GM19099 (cell line): ENCODE data around the gene MRC1.

Experiments
- POLR2A ChIP-seq: IDR thresholded peaks from 3 replicates; pipeline ENCODE4 v1.6.1; 2011; ENCODE audit warnings: low read depth; ENCODE audit not compliant: insufficient read length; ENCODE audit errors: extremely low read depth

The MRC1 gene

DNA sequence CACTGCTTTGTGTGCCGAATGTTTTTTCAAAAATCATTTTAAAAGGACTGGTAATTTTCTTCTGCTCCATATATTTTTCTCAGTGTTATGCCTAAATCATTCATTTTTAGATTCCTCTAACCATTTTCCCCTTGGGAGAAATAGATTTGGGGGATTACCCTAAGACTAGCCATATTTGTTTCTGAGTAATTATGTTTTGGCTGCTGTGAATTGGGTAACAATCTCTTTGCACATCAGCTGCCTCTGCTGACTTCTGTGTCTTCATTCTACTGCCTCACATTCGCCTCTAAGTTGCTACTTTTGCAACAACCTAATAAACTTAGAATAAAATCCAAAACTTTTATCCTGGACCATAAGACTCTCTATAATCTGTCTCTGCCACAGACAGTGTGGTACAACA lies 18.5 kb upstream of the MRC1 start:
- no peak for TF ChIP-seq POLR2A

DNA sequence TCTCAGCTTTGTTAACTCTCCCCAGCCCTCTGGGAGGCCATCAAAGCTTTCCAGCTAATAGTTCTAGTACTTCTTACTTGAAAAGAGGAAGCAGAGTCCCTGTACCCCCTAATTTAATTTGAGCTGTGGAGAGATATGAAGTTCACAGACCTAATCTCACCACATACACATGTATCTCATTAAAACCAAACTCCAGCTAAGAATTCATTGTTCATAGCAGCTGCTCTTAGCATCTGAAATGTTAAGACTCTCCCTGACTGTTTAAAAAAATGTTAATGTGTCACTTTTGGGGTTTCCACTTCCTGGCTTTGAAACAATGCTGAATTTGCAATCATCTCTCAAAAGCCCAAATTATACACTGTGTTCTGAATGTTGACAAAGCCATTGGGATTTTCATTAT lies 16.2 kb upstream of the MRC1 start:
- no peak for TF ChIP-seq POLR2A

DNA sequence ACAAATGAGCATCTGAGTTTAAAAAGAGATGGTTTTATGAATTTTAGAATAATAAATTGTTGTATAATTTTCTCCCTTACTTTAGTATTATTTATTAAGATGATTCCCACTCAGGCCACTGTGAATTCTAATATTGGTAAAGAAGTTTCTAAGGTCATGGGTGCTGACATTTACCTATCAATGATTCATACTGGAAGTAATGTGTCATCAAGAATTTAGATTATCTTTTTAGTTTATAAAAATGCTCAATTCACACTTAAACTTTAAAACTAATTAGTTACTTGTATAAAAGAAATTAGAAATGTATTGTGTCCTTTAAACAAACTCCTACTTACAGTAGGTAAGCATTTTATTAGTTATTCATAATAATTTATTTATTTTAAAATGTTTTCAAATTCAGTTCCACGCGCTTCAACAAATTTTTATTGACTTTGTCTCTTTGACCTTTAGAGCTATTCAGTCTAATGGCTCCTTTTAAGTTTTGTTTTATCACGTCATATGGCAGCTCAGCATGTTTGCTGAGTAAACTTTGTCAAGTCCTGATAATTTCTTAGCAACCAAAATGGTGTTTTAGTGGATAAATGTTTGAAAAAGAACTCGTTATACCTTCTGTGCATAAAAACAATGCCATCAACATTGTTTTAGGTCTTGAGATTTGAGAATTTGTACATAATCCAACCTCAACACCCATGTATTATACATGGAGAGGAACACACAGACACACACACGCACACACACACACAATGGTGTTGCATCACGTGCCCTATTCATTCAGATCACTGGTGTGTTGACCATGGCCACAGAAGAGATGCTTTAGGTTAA lies 15.1 kb upstream of the MRC1 start:
- no peak for TF ChIP-seq POLR2A

DNA sequence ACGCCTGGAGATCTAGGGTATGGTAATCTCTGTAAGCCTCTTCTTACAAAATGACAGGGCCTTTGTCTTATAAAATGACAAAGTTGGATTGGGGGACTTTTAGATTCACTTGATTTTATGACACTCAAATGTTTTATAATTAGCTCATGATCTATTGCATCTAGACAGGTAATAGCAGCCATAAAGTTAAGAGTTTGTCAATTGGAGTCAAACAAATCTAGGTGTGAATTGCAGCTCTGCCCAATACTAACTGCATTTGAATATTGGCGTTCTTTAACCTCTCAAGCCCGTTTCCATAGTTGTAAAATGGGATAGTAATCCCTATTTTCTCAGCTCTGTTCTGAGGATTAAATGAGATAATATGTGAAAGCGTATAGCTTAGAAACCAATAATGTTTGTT lies 14.1 kb upstream of the MRC1 start:
- no peak for TF ChIP-seq POLR2A

DNA sequence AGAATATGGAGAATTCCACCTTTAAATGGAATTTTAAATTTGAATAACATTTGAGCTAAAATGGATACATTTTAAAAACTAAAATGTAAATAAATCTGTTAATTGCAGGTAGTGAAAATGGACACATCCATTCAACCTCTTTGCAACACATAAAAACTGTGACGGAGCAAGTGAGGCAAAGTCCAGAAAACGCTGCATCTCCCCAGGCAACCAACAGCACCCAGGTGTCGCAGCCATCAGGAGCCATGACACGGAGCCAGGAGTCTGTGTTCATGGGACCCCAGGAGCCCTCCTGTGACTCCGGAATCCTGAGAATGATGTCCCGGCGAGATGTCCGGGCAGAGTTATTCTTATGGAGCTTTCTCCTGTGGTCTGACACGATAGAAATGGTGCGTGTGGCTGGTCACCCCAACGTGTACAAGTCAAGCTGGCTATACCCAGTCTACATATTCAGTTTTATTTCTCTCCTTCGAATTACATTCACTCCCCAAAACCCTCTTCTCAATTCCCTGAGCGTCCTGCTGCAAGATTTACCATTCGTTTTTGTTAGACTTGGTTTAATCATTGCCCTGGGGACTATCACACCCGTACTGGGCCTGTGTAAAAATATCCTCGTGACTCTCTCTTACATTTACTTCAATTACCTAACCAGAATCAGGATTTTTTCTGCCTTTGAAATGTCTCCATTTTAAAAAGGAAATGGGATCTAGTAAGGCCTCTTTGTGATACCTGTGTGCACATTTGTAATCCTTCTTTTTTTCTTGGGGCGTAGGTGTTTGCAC lies 13.1 kb upstream of the MRC1 start:
- no peak for TF ChIP-seq POLR2A

DNA sequence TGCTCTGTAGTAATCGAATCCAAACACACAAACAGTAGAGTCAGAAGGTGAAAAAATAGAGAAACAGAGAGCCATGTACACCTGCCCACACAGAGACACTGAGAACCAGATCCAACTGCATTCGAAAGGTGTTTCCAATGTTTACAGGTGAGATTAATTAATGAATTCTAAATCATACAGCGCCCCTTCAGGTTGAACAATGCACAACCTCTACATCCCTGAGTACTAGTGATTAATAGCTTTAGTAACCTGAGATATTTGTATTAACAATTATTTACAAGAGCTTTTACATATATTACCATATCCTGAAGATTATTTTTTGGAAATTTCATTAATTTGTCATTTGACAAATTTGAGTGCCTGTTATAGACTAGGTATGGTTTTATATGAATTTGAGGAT lies 7.6 kb upstream of the MRC1 start:
- TF ChIP-seq POLR2A, result no peak

DNA sequence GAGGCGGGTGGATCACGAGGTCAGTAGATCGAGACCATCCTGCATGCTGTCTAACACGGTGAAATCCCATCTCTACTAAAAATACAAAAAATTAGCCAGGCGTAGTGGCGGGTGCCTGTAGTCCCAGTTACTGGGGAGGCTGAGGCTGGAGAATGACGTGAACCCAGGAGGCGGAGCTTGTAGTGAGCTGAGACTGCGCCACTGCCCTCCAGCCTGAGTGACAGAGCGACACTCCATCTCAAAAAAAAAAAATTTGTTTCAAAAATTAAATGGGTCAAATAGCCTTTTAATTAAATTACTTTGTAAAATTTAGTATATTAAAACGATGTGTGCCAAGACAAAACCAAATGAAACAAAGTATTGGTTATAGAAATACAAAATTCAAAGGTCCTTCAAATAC lies 6.8 kb upstream of the MRC1 start:
- no peak for TF ChIP-seq POLR2A

DNA sequence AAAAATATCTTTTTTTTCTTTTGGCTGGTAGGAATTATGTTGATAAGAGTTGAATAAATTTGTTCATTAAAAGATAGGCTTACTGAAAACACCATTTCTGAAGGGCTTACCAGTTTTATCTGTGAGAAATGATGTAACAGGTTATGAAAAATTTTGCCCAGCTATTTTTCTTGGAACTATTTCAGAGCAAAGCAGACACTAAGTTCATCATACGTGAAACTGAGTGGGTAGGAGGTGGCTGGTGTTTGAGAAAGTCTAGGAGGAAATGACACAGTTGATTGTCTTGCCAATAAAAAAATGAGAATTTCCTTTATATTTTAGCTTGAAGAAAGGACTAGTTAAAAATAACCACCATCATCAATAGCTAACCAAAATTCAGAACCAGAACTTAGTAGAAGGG lies 6.2 kb upstream of the MRC1 start:
- no peak for TF ChIP-seq POLR2A

DNA sequence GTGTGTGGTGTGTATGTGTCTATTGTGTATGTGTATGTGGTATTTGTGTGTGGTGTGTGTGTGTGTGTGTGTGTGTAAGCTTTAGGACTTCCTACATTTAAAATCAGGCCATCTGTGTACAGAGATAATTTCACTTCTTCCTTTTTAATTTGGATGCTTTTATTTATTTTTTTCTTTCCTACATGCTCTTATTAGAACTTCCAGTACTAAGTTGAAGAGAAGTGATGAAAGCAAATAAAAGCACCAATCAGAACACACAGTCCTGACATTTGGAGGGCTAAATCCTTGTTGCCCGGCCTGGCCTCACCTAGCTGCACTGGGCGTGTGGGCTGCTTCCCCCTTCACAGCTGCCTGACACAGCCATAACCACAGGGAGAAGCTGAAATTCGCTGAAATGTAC lies 3.8 kb upstream of the MRC1 start:
- no peak for TF ChIP-seq POLR2A

DNA sequence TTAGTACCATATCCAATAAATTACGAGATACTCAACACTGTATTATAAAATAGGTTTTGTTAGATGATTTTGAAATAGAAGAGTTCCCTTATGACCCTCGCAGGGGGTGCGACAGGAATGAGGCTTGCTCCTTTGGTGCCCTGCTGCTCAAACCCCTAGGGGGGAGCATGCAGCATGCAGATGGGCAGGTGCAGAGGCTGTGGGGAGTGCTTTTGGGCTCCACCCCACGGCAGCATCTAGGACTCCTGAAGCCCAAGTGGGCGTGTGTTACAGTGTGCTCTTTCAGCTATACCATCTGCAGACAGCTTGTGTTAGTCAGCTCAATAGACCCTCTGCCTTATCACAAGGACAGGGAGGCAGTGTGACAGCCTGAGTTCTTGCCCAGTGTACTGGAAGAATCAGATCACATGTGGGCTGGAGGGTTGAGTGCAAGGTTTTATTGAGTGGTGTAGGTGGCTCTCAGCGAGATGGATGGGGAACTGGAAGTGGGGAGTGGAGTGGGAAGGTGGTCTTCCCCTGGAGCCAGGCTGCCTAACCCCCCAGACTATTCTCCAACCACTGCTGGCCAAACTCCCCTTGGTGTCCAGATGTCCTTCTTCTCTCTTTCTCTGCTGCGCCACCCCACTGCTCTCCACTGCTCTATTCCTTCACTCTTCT lies 3.1 kb upstream of the MRC1 start:
- TF ChIP-seq POLR2A, result no peak

DNA sequence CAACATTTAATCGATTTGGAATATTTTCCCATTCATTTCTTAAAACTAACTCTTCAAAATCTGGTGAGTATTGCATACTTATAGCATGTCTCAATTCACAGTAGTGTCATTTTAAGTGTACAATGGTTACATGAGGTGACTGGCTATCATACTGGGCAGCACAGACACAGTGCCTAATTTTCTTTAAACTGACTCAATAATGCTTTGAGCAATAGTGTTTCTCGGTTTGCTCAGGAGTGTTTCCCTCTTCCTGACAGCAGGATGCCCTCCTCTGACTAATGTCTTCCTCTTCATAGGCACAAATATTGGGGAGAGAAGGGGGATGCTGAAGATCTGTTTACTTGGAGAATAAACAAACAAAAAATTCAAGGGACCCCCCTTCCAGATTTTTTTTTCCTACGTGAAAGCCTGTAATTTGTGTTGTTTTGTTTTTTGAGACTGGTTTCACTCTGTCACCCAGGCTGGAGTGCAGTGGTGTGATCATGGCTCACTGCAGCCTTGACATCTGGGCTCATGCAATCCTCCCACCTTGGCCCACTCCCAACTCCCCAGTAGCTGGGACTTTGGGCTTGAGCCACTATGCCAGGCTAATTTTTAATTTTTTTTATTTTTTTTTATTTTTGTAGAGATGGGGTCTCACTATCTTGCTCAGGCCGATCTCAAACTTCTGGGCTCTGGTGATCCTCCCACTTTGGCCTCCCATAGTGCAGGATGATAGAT lies 2.2 kb downstream of the MRC1 start:
- TF ChIP-seq POLR2A, result no peak

DNA sequence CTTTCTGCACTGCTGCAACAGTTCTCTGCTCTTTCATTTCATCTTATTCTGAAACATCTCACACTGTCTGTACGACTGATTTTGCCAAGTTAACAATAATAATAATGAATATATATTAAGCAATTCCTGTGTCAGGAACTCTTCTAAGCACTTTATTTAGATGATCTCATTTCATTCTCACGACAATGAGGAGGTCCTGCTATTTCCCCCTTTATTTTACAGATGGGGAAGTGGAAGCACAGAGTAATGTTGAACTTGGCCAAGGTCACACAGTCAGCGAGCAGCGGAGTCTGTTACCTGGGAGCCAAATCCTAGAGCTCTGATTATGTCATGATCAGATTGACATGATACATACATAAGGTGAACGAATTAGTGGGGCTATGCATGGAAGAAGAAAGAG lies 5.8 kb downstream of the MRC1 start:
- TF ChIP-seq POLR2A, result no peak

DNA sequence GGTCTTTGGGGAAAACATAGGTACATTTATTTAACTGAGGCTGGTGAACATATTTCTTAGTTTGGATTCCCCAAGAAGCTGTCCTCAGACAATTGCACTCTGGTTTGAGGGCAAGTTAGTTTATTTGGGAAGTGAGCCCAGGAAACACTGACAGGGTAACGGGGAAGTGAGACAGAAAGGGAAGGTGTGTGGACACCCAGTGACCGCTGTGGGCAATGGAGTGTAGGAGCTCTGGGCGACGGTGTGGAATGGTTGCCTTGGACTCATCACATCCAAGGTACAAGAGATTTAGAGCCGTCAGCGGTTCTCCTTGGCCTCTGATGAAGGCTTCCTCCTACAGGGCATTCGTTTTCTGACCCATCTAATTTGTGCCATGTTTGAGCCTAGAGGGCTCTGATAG lies 7.1 kb downstream of the MRC1 start:
- no peak for TF ChIP-seq POLR2A

DNA sequence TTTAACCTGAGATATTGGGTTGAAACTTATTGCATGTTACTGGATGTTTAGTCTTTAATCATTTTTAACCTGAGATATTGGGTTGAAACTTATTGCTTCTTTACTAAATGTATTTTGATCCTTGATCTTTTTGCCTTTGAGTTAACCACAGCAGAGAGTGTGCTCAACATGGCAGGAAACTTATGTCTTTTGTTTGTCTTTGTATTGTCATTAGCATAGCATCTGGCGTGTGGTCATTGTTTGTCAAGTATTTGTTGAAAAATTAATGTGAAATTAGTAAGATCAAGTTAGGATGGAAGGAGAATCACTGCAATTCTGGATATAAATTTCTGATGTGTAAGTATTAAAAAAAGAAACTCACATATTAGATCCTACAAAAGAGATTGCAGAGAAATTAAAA lies 8.2 kb downstream of the MRC1 start:
- no peak for TF ChIP-seq POLR2A

DNA sequence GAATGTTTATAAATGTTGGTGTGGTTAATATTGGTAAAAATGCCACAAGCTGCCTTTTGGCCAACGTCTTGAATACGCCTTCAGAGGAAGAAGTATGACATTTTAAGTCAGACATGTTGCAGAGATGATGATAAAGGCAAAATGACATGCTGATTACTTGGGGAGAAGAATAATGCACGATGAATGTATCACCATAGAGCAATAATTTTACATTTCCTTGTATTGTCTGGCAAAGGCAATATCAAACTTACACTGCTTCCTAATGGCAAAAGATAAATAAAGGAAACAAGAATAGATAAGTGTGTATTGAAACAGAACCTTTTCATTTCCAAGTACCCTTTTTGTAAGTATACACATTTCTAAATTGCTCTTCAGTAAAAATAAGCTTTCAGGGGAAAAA lies 8.6 kb downstream of the MRC1 start:
- TF ChIP-seq POLR2A, result no peak

DNA sequence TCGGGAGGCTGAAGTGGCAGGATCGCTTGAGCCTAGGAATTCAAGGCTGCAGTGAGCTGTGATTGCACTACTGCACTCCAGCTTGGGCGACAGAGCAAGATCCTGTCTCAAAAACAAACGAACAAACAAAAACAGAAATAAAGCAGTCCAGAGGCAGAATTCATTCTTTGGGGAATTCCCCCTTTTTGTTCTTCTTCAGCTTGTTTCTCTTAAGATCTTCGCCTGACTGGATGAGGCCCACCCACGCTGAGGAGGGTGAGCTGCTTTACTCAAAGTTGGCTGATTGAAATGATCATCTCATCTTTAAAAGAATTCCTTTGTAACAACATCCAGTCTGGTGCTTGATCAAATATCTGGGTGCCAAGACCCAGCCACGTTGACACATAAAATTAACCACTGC lies 10.7 kb downstream of the MRC1 start:
- TF ChIP-seq POLR2A, result no peak

DNA sequence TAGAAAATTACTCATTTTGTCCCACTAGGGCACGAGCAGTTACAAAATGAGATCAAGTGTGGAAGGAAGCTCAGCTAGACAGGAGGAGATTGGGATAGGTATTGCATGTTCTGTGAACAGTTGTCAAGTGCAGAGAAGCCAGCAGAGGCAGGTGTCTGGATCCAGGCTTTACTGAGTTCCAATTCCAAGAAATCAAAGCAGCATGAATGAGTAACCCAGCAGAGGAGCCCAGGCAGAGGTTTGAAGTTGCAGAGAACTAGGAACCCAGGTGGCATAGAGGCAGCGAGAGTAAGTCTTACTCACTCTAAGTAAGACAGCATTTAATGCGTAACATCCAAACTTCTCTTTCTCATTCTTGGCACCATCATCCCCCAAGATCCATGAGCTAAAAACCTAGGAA lies 11.8 kb downstream of the MRC1 start:
- no peak for TF ChIP-seq POLR2A
